Calu3 (cell line): ENCODE results near the gene SND1. TPM values are rescaled to one million over a fixed set of nuclear protein-coding genes. Genes with fewer than 3 reads are reported as not detected.

Experiments used
- BruUV-seq: library from RNA; stranded (reverse); fragments of 400-500 nt; replicated peaks from 2 replicates; lab custom pipeline; 2021; lab: Mats Ljungman, UMichigan
- CTCF ChIA-PET: fragments of 300-600 bp; sonication (Branson Sonifier 250); formaldehyde crosslinking; loops from one replicate; lab custom pipeline; 2022; ENCODE audit warnings: antibody characterized with exemption; lab: Charles Lee
- DNase-seq: peaks from one replicate; pipeline ENCODE4 v3.0.0; 2022
- H3K27ac Mint-ChIP-seq: one replicate; pipeline ENCODE4 v1.8.0; 2022; ENCODE audit warnings: mixed read lengths; ENCODE audit not compliant: unreplicated experiment
- H3K27me3 Mint-ChIP-seq: one replicate; pipeline ENCODE4 v1.8.0; 2022; ENCODE audit warnings: mixed read lengths; ENCODE audit not compliant: unreplicated experiment
- H3K36me3 Mint-ChIP-seq: one replicate; pipeline ENCODE4 v1.8.0; 2022; ENCODE audit warnings: mild to moderate bottlenecking, moderate library complexity, mixed read lengths; ENCODE audit not compliant: insufficient read depth, unreplicated experiment
- H3K4me1 Mint-ChIP-seq: one replicate; pipeline ENCODE4 v1.8.0; 2022; ENCODE audit warnings: mild to moderate bottlenecking, low read depth, mixed read lengths; ENCODE audit not compliant: unreplicated experiment
- H3K4me3 Mint-ChIP-seq: one replicate; pipeline ENCODE4 v1.8.0; 2022; ENCODE audit warnings: mild to moderate bottlenecking, low read depth, moderate library complexity, mixed read lengths; ENCODE audit not compliant: unreplicated experiment
- H3K9me3 Mint-ChIP-seq: one replicate; pipeline ENCODE4 v1.8.0; 2022; ENCODE audit warnings: low read depth, mixed read lengths; ENCODE audit not compliant: unreplicated experiment
- intact Hi-C: fragments of 100-400 bp; cut with micrococcal nuclease; formaldehyde crosslinking; loops from one replicate; pipeline ENCODE4 v1.10.0; 2022; ENCODE audit not compliant: unreplicated experiment
- total RNA-seq: library from RNA; stranded (reverse); gene quantifications from 2 replicates; pipeline ENCODE4 v1.2.3, GENCODE V29; 2022
- TF ChIP-seq, protein P1 (sequence below): fragments of 200-600 bp; IDR thresholded peaks from one replicate; pipeline ENCODE4 v1.8.0; 2022; ENCODE audit warnings: antibody characterized with exemption; ENCODE audit not compliant: unreplicated experiment

SND1 gene
- total RNA-seq, 1 experiment from 2014 or later: 205 TPM

DNA sequence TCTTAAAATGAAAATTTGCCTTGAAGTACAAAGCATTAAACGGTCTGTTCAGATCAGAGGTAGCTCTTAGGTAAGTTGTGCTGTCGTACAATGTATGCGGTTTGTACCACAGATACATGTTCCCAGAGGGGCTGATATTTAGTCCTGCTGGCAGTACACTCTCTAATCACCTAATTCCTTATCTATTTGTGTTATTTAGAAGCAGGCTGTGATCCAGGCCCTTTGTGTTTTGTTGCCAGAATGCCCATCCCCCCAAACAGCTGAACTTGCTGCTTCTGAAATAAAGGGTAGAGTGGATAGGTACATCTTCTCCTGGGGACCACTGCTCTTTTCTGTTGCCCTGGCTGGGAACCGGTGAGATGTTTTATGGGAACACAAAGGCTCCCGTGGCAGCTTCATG lies 84.5 kb downstream of the SND1 start:
- intact Hi-C loops: no loop called here
- Mint-ChIP-seq H3K4me1 (peaks cover 6% of the 10 kb centered on the region), H3K27me3 (no peaks in the 10 kb centered on the region), H3K9me3 (no peaks in the 10 kb centered on the region), H3K4me3 (no peak overlapping the region), H3K27ac (no peak overlapping the region), H3K36me3 (peaks cover 13% of the 10 kb centered on the region)
- CTCF ChIA-PET: no interaction called here
- TF ChIP-seq, protein P1, sequence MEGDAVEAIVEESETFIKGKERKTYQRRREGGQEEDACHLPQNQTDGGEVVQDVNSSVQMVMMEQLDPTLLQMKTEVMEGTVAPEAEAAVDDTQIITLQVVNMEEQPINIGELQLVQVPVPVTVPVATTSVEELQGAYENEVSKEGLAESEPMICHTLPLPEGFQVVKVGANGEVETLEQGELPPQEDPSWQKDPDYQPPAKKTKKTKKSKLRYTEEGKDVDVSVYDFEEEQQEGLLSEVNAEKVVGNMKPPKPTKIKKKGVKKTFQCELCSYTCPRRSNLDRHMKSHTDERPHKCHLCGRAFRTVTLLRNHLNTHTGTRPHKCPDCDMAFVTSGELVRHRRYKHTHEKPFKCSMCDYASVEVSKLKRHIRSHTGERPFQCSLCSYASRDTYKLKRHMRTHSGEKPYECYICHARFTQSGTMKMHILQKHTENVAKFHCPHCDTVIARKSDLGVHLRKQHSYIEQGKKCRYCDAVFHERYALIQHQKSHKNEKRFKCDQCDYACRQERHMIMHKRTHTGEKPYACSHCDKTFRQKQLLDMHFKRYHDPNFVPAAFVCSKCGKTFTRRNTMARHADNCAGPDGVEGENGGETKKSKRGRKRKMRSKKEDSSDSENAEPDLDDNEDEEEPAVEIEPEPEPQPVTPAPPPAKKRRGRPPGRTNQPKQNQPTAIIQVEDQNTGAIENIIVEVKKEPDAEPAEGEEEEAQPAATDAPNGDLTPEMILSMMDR: no peak
- DNase-seq: no peak
- no TSS peak for BruUV-seq

DNA sequence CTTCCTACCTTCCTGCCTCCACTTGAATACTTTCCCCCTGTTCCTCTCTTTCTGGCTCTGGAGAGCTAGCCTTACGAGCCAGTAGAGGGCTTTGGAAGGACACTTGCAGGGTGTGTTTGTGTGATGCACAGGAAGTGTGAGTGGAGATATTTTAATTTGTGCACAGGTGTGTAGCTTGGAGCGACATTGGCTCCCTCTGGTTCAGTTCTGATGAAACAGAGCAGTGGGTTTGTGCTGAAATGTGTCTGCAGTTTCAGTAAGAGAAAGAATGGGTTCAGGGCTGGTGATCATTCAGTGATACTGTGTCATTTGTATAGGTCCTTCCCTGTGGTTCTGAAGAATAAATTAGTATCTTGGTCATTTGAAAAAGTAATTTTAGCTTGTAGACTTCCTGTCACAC lies 86.9 kb downstream of the SND1 start:
- Mint-ChIP-seq H3K9me3 (no peaks in the 10 kb centered on the region), H3K27me3 (no peaks in the 10 kb centered on the region), H3K27ac (no peak overlapping the region), H3K4me3 (no peak overlapping the region), H3K36me3 (peaks cover 7% of the 10 kb centered on the region), H3K4me1 (no peaks in the 10 kb centered on the region)
- TF ChIP-seq, protein P1: no peak
- intact Hi-C loops: no loop called here
- no peak for DNase-seq
- CTCF ChIA-PET: no interaction called here
- no TSS peak for BruUV-seq

DNA sequence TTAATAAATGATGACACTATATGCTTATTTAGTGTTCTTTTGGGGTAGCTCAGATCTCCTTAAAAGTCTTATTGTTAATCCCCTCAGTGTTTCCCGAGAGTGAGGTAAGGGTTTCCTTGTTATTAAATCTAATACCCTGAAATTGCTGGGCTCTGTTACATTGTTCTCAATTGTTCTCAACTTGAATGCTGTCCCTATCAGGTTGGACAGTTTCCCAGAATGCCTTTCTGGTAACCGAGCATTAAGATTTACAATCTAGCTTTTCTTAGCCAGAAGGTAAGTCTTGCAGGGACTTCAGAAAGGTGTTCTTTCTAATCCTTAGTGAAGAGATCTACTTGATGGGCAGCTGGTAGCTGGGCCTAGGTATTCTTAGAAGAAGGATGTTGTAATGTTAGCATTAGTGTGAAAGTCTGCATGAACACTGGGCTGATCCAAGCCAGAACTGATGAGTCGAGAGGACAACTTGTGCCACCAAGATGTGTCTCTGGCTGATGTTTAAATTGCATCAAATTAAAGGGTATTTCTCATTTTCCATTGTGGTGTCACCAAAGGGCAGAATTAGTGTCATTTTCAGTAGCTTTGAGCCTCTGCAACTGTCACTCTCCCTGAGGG lies 89.9 kb downstream of the SND1 start:
- intact Hi-C loops: no loop called here
- H3K4me1 Mint-ChIP-seq: no peaks in the 10 kb centered on the region
- H3K4me3 Mint-ChIP-seq: no peak overlapping the region
- no peaks in the 10 kb centered on the region for H3K36me3 Mint-ChIP-seq
- TF ChIP-seq, protein P1: no peak
- no peaks in the 10 kb centered on the region for H3K27me3 Mint-ChIP-seq
- CTCF ChIA-PET: interaction anchor here (0.6 kb wide), 1 partner anchor 468 kb away, joined by 3 read pairs; no protein-coding TSS in a partner anchor
- BruUV-seq: no TSS peak
- no peaks in the 10 kb centered on the region for H3K9me3 Mint-ChIP-seq
- H3K27ac Mint-ChIP-seq: no peak overlapping the region
- DNase-seq: no peak

DNA sequence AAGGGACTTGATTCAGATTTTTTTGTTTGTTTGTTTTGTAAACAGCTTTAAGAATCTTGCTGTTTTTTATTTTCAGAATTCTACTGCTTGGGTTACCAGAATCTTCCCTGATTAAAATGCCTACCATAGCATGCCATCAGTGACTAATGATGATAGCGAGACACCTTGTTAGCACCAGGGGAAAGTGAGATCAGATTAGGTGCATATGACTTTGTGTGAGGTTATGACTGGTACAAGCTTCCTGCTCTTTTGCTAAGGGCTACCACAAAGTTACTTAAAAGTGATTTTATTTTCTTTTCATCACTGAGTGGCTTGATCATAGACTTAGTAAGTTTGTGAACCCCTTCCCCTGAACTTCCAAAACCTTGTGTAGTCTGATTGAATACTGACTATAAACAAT lies 93.5 kb downstream of the SND1 start:
- no TSS peak for BruUV-seq
- CTCF ChIA-PET: no interaction called here
- Mint-ChIP-seq H3K4me3 (no peak overlapping the region), H3K4me1 (no peaks in the 10 kb centered on the region), H3K27me3 (no peaks in the 10 kb centered on the region), H3K36me3 (peaks cover 5% of the 10 kb centered on the region), H3K27ac (no peak overlapping the region), H3K9me3 (no peaks in the 10 kb centered on the region)
- TF ChIP-seq, protein P1: no peak
- intact Hi-C loops: no loop called here
- DNase-seq: no peak
